HCT116 (cell line): ENCODE results near the gene FGFRL1. TPM values are rescaled to one million over a fixed set of nuclear protein-coding genes. Genes with fewer than 3 reads are reported as not detected.

ENCODE experiments used
- ATAC-seq: fragments of 200-7000 bp; cut with Tn5 transposase; 2 replicates; pipeline ENCODE4 v1.9.1; 2020; ENCODE audit warnings: mild to moderate bottlenecking, moderate library complexity
- BruUV-seq: library from RNA; stranded (reverse); fragments of 400-500 nt; replicated peaks from 2 replicates; lab custom pipeline; 2021; lab: Mats Ljungman, UMichigan
- CTCF ChIA-PET: fragments of 300-600 bp; sonication (Branson Sonifier 250); formaldehyde crosslinking; loops from one replicate; lab custom pipeline; 2021; ENCODE audit warnings: antibody characterized with exemption; lab: Charles Lee
- POLR2A ChIA-PET: fragments of 300-600, 350-600 bp; sonication (Branson Sonifier 250); formaldehyde crosslinking; loops from one replicate; lab custom pipeline; 2021; ENCODE audit warnings: antibody characterized with exemption; lab: Charles Lee
- RAD21 ChIA-PET, 2 experiments: fragments of 300-600 bp; sonication (Branson Sonifier 250); formaldehyde crosslinking; loops; one replicate each; lab custom pipeline; 2023; ENCODE audit warnings: low total read pairs in 2 of 2; ENCODE audit not compliant: uncharacterized antibody in 2 of 2, unreplicated experiment in 2 of 2, low non-redundant PET in 1 of 2; lab: Charles Lee
- DNase-seq: peaks from one replicate; pipeline ENCODE4 v3.0.0-alpha.2; 2010; ENCODE audit warnings: low read depth, low spot score
- H2AFZ ChIP-seq: fragments of 200-600 bp; shearing (Covaris generic), sonication (generic); 2 replicates; pipeline ENCODE4 v1.6.1; 2017; ENCODE audit warnings: low read depth, mixed run types, mixed read lengths, antibody characterized with exemption, low read length; ENCODE audit not compliant: poor library complexity, severe bottlenecking
- H3K27ac ChIP-seq: 2 replicates; pipeline ENCODE4 v1.5.1; 2012; ENCODE audit warnings: low read depth, low read length
- H3K27me3 ChIP-seq: fragments of 200-600 bp; sonication (generic); 2 replicates; pipeline ENCODE4 v1.6.1; 2016; ENCODE audit warnings: mixed run types, low read length, mixed read lengths; ENCODE audit not compliant: insufficient read depth
- H3K36me3 ChIP-seq, 2 experiments: fragments of 200-500 bp in 1 of 2; fragments of 200-600 bp in 1 of 2; sonication (Bioruptor generic) in 1 of 2; sonication (generic) in 1 of 2; 2 replicates each; pipeline versions ENCODE4 v1.5.1 to v1.6.1; 2014 to 2016; ENCODE audit warnings: low read length in 2 of 2, inconsistent platforms in 1 of 2, mixed read lengths in 1 of 2, mixed run types in 1 of 2; ENCODE audit not compliant: insufficient read depth in 2 of 2, control insufficient read depth in 1 of 2
- H3K4me1 ChIP-seq, 2 experiments: fragments of 200-600 bp in 1 of 2; sonication (generic) in 1 of 2; 2 replicates each; pipeline versions ENCODE4 v1.5.1 to v1.6.1; 2012 to 2017; ENCODE audit warnings: low read length in 2 of 2, inconsistent platforms in 1 of 2, mild to moderate bottlenecking in 1 of 2, mixed read lengths in 1 of 2, mixed run types in 1 of 2, moderate library complexity in 1 of 2; ENCODE audit not compliant: insufficient read depth in 2 of 2, control insufficient read depth in 1 of 2
- H3K4me2 ChIP-seq: fragments of 200-600 bp; sonication (generic); 2 replicates; pipeline ENCODE4 v1.6.1; 2017; ENCODE audit warnings: mixed run types, low read length, mixed read lengths
- H3K4me3 ChIP-seq, 2 experiments: fragments of 200-600 bp in 1 of 2; sonication (generic) in 1 of 2; replicated peaks in 1 of 2; 2 replicates each; pipeline ENCODE4 v1.5.1; 2011 to 2016; ENCODE audit warnings: low read length in 2 of 2, control low read depth in 1 of 2, low read depth in 1 of 2, mild to moderate bottlenecking in 1 of 2, mixed read lengths in 1 of 2, mixed run types in 1 of 2
- H3K79me2 ChIP-seq: fragments of 200-600 bp; sonication (generic); 2 replicates; pipeline ENCODE4 v1.6.1; 2017; ENCODE audit warnings: mild to moderate bottlenecking, mixed run types, low read length, moderate library complexity, mixed read lengths; ENCODE audit not compliant: insufficient read depth
- H3K9ac ChIP-seq: fragments of 200-600 bp; sonication (generic); 2 replicates; pipeline ENCODE4 v1.6.1; 2016; ENCODE audit warnings: low read length, mixed read lengths
- H3K9me2 ChIP-seq: fragments of 200-600 bp; sonication (generic), shearing (Covaris generic); 2 replicates; pipeline ENCODE4 v1.6.1; 2017; ENCODE audit warnings: mixed run types, mild to moderate bottlenecking, moderate library complexity; ENCODE audit not compliant: insufficient read depth
- H3K9me3 ChIP-seq, 2 experiments: fragments of 200-500 bp in 1 of 2; fragments of 200-600 bp in 1 of 2; sonication (Bioruptor generic) in 1 of 2; sonication (generic) in 1 of 2; 2 replicates each; pipeline ENCODE4 v1.6.1; 2014 to 2017; ENCODE audit warnings: low read length in 2 of 2, mixed read lengths in 2 of 2, inconsistent platforms in 1 of 2, low read depth in 1 of 2, mild to moderate bottlenecking in 1 of 2, mixed run types in 1 of 2, moderate library complexity in 1 of 2; ENCODE audit not compliant: control insufficient read depth in 1 of 2, insufficient read depth in 1 of 2
- H4K20me1 ChIP-seq: fragments of 200-600 bp; sonication (generic), shearing (Covaris generic); 2 replicates; pipeline ENCODE4 v1.6.1; 2017; ENCODE audit warnings: mixed run types, mild to moderate bottlenecking, moderate library complexity; ENCODE audit not compliant: insufficient read depth
- CBX3 ChIP-seq: IDR thresholded peaks from 2 replicates; pipeline ENCODE4 v1.6.1; 2012; ENCODE audit warnings: low read depth
- EGR1 ChIP-seq: IDR thresholded peaks from 2 replicates; pipeline ENCODE4 v1.6.1; 2012; ENCODE audit warnings: low read depth
- EZH2 ChIP-seq: fragments of 200-600 bp; sonication (generic); IDR thresholded peaks from 2 replicates; pipeline ENCODE4 v1.6.1; 2017; ENCODE audit warnings: antibody characterized with exemption, mixed run types
- EZH2phosphoT487 ChIP-seq: fragments of 200-600 bp; IDR thresholded peaks from 2 replicates; pipeline ENCODE4 v1.6.1; 2018; ENCODE audit warnings: antibody characterized with exemption, borderline replicate concordance
- MAX ChIP-seq: IDR thresholded peaks from 2 replicates; pipeline ENCODE4 v1.6.1; 2012
- POLR2A ChIP-seq: IDR thresholded peaks from 2 replicates; pipeline ENCODE4 v1.7.0; 2011; ENCODE audit warnings: borderline replicate concordance; ENCODE audit not compliant: insufficient read depth, insufficient read length; ENCODE audit errors: extremely low read depth
- POLR2AphosphoS5 ChIP-seq: IDR thresholded peaks from 2 replicates; pipeline ENCODE4 v1.6.1; 2011; ENCODE audit warnings: mild to moderate bottlenecking, low read depth, low read length, moderate library complexity
- RAD21 ChIP-seq: IDR thresholded peaks from 2 replicates; pipeline ENCODE4 v1.6.1; 2012; ENCODE audit warnings: low read depth, mild to moderate bottlenecking
- REST ChIP-seq: IDR thresholded peaks from 2 replicates; pipeline ENCODE4 v1.6.1; 2012; ENCODE audit warnings: low read depth
- SRF ChIP-seq: IDR thresholded peaks from 2 replicates; pipeline ENCODE4 v1.6.1; 2012; ENCODE audit warnings: low read depth
- YY1 ChIP-seq: IDR thresholded peaks from 2 replicates; pipeline ENCODE4 v1.6.1; 2011; ENCODE audit warnings: low read length, low read depth, moderate library complexity, mild to moderate bottlenecking; ENCODE audit not compliant: insufficient replicate concordance; ENCODE audit errors: extremely low read depth
- ZNF274 ChIP-seq: fragments of 200-500 bp; sonication (Bioruptor generic); IDR thresholded peaks from 2 replicates; pipeline ENCODE4 v1.6.1; 2014; ENCODE audit warnings: mild to moderate bottlenecking, low read depth, low read length, inconsistent platforms
- intact Hi-C: fragments of 100-400 bp; cut with micrococcal nuclease; formaldehyde crosslinking; loops from 2 replicates; pipeline ENCODE4 v1.10.0; 2022
- total RNA-seq: library from RNA; stranded (reverse); gene quantifications from one replicate; pipeline ENCODE4 v1.2.1, GENCODE V29; 2021; ENCODE audit not compliant: unreplicated experiment

FGFRL1 gene
- total RNA-seq, 1 experiment from 2014 or later: 91.1 TPM

- H3K79me2 ChIP-seq: no peaks in the 10 kb centered on the region
- ChIA-PET CTCF (no interaction called here), POLR2A (no interaction called here), RAD21 (no interaction called here)
- no peak overlapping the region for H2AFZ ChIP-seq
- H4K20me1 ChIP-seq: no peaks in the 10 kb centered on the region
- peaks cover 15 to 30% of the 10 kb centered on the region in 2 experiments for H3K4me1 ChIP-seq
- DNase-seq (no peak), ATAC-seq (no peak)
- no peaks in the 10 kb centered on the region for H3K9me3 ChIP-seq
- H3K36me3 ChIP-seq: no peaks in the 10 kb centered on the region
- TF ChIP-seq EGR1 (no peak), YY1 (no peak), ZNF274 (no peak), EZH2 (no peak), RAD21 (no peak), EZH2phosphoT487 (no peak), REST (no peak), SRF (no peak), CBX3 (no peak), MAX (no peak), POLR2A (no peak), POLR2AphosphoS5 (no peak)
- BruUV-seq: no TSS peak
- no peaks in the 10 kb centered on the region for H3K27me3 ChIP-seq
- no peak overlapping the region for H3K9ac ChIP-seq
- intact Hi-C loops: no loop called here
- H3K27ac ChIP-seq: no peak overlapping the region
- H3K4me2 ChIP-seq: no peak overlapping the region
- H3K4me3 ChIP-seq: no peak overlapping the region
- no peaks in the 10 kb centered on the region for H3K9me2 ChIP-seq
Measured at GRCh38 chr4:1006856-1007255, 4.6 kb upstream of the FGFRL1 start.
